CD4-positive, alpha-beta T cell (primary cell): ENCODE data around the gene TSPAN32. TPM values are rescaled to one million over a fixed set of nuclear protein-coding genes. Genes with fewer than 3 reads are reported as not detected.

ENCODE experiments used
- ATAC-seq: fragments of 200-7000 bp; cut with Tn5 transposase; one replicate; pipeline ENCODE4 v1.10.0; 2022; ENCODE audit warnings: mild to moderate bottlenecking; ENCODE audit not compliant: poor library complexity
- CTCF ChIA-PET: fragments of 350-600 bp; sonication (Branson Sonifier 250); formaldehyde crosslinking; loops from one replicate; lab custom pipeline; 2021; ENCODE audit warnings: antibody characterized with exemption, inconsistent platforms; lab: Charles Lee
- POLR2A ChIA-PET: fragments of 350-600 bp; sonication (Branson Sonifier 250); formaldehyde crosslinking; loops from one replicate; lab custom pipeline; 2021; ENCODE audit warnings: antibody characterized with exemption, inconsistent platforms; lab: Charles Lee
- DNase-seq, 14 experiments: peaks; one replicate each; pipeline ENCODE4 v3.0.0-alpha.2; 2013 to 2020; ENCODE audit warnings: mixed read lengths in 2 of 14
- H3K27ac ChIP-seq, 2 donors: one replicate each; pipeline versions ENCODE4 v1.5.1 to v1.7.0; 2013; ENCODE audit warnings: low read length in 2 of 2, low read depth in 1 of 2, mild to moderate bottlenecking in 1 of 2
- H3K27me3 ChIP-seq, 2 experiments: 1 replicate in 1 of 2; 2 replicates in 1 of 2; pipeline versions ENCODE4 v1.6.1 to v1.7.0; 2013; ENCODE audit warnings: low read length in 2 of 2, control low read depth in 1 of 2, mild to moderate bottlenecking in 1 of 2, moderate library complexity in 1 of 2; ENCODE audit not compliant: insufficient read depth in 2 of 2, control insufficient read depth in 1 of 2
- H3K36me3 ChIP-seq: one replicate; pipeline ENCODE4 v1.6.1; 2013; ENCODE audit warnings: low read length, control low read depth; ENCODE audit not compliant: insufficient read depth
- H3K4me1 ChIP-seq: one replicate; pipeline ENCODE4 v1.6.1; 2013; ENCODE audit warnings: low read length, control low read depth; ENCODE audit not compliant: insufficient read depth
- H3K4me3 ChIP-seq: one replicate; pipeline ENCODE4 v1.5.1; 2013; ENCODE audit warnings: mild to moderate bottlenecking, low read length, moderate library complexity
- H3K9me3 ChIP-seq, 2 experiments: 1 replicate in 1 of 2; 2 replicates in 1 of 2; pipeline versions ENCODE4 v1.6.1 to v1.7.0; 2013; ENCODE audit warnings: low read length in 2 of 2, mild to moderate bottlenecking in 2 of 2, control low read depth in 1 of 2, moderate library complexity in 1 of 2; ENCODE audit not compliant: control insufficient read depth in 1 of 2, insufficient read depth in 1 of 2
- H3K27ac Mint-ChIP-seq: one replicate; pipeline ENCODE4 v1.8.0; 2020; ENCODE audit warnings: mixed read lengths
- H3K27me3 Mint-ChIP-seq: one replicate; pipeline ENCODE4 v1.8.0; 2021; ENCODE audit warnings: mixed read lengths
- H3K36me3 Mint-ChIP-seq: one replicate; pipeline ENCODE4 v1.8.0; 2021; ENCODE audit warnings: low read depth, mixed read lengths
- H3K4me1 Mint-ChIP-seq: one replicate; pipeline ENCODE4 v1.8.0; 2021; ENCODE audit warnings: low read depth, mixed read lengths
- H3K4me3 Mint-ChIP-seq: one replicate; pipeline ENCODE4 v1.8.0; 2020; ENCODE audit warnings: mild to moderate bottlenecking, mixed read lengths
- H3K9me3 Mint-ChIP-seq: one replicate; pipeline ENCODE4 v1.8.0; 2020; ENCODE audit warnings: mixed read lengths
- CTCF ChIP-seq: fragments of 200-600 bp; IDR thresholded peaks from one replicate; pipeline ENCODE4 v1.8.0; 2022; ENCODE audit warnings: antibody characterized with exemption, mild to moderate bottlenecking
- intact Hi-C, 2 experiments: fragments of 100-400 bp; cut with DNase I in 1 of 2; cut with micrococcal nuclease in 1 of 2; formaldehyde crosslinking; loops; one replicate each; pipeline versions ENCODE4 v1.15.1 to v1.9.0; 2023 to 2025; cut with DNase I, micrococcal nuclease
- total RNA-seq, 174 experiments: library from RNA in 2 of 174; stranded (reverse) in 2 of 174; gene quantifications; one replicate each; pipeline ENCODE4 v1.2.3 and lab custom pipeline; 2021 to 2026

TSPAN32 gene
- total RNA-seq, 2 experiments from 2014 or later: 81.8 TPM

- intact Hi-C loops: no loop called here
- no peak overlapping the region for H3K4me3 ChIP-seq
- ChIA-PET CTCF (no interaction called here), POLR2A (interaction anchor here (1.8 kb wide), 1 partner anchor 10 kb away, joined by 7 read pairs; no protein-coding TSS in a partner anchor)
- Mint-ChIP-seq H3K27ac (no peak overlapping the region), H3K27me3 (no peaks in the 10 kb centered on the region), H3K9me3 (no peaks in the 10 kb centered on the region), H3K4me3 (no peak overlapping the region), H3K36me3 (no peaks in the 10 kb centered on the region), H3K4me1 (no peaks in the 10 kb centered on the region)
- H3K9me3 ChIP-seq: no peaks in the 10 kb centered on the region
- no peaks in the 10 kb centered on the region for H3K36me3 ChIP-seq
- DNase-seq: no peak
- no peaks in the 10 kb centered on the region for H3K27me3 ChIP-seq
- H3K4me1 ChIP-seq: no peaks in the 10 kb centered on the region
- TF ChIP-seq CTCF: no peak
- H3K27ac ChIP-seq: no peak overlapping the region
- no peak for ATAC-seq
These were observed 65.7 kb downstream of the TSPAN32 start for GRCh38 chr11:2367266-2368160.

Other genes starting within 250 kb of the TSPAN32 start
- gene IGF2, start 162.6 kb upstream of the TSPAN32 start, total RNA-seq: not detected
- gene INS, start 140.8 kb upstream of the TSPAN32 start, total RNA-seq: not detected
- gene TH, start 130.2 kb upstream of the TSPAN32 start, total RNA-seq: not detected
- not detected for gene ASCL2, start 31.4 kb upstream of the TSPAN32 start, total RNA-seq
- gene C11orf21, start 95 bp upstream of the TSPAN32 start, total RNA-seq: 10 to 100 TPM; 71.2 to 71.7 TPM
- 100 to 1,000 TPM; 181 to 183 TPM for gene CD81, start 75.3 kb downstream of the TSPAN32 start, total RNA-seq
- gene TSSC4, start 98.7 kb downstream of the TSPAN32 start, total RNA-seq: 10 to 100 TPM; 47.5 to 50.0 TPM
- gene TRPM5, start 142.5 kb downstream of the TSPAN32 start, total RNA-seq: 1 to 10 TPM in 1 of 2 experiments, under 1 TPM in 1; 0.91 to 1.3 TPM
- 10 to 100 TPM; 31.3 to 33.1 TPM for gene KCNQ1, start 143.0 kb downstream of the TSPAN32 start, total RNA-seq